ENCODE measurements around the gene TRIM24.
"Not testable (repeated sequence)": the region's sequence is repeated elsewhere in the genome, so short reads cannot be mapped to it uniquely, and the experiment has no call there.

TRIM24 gene

GRCh38 chr7:138459413-138460175 lies 465 bp upstream of the TRIM24 start:
- DNase-seq (ENCODE audit: low spot score): peak; percentile 95
- no peak for FAIRE-seq

DNA sequence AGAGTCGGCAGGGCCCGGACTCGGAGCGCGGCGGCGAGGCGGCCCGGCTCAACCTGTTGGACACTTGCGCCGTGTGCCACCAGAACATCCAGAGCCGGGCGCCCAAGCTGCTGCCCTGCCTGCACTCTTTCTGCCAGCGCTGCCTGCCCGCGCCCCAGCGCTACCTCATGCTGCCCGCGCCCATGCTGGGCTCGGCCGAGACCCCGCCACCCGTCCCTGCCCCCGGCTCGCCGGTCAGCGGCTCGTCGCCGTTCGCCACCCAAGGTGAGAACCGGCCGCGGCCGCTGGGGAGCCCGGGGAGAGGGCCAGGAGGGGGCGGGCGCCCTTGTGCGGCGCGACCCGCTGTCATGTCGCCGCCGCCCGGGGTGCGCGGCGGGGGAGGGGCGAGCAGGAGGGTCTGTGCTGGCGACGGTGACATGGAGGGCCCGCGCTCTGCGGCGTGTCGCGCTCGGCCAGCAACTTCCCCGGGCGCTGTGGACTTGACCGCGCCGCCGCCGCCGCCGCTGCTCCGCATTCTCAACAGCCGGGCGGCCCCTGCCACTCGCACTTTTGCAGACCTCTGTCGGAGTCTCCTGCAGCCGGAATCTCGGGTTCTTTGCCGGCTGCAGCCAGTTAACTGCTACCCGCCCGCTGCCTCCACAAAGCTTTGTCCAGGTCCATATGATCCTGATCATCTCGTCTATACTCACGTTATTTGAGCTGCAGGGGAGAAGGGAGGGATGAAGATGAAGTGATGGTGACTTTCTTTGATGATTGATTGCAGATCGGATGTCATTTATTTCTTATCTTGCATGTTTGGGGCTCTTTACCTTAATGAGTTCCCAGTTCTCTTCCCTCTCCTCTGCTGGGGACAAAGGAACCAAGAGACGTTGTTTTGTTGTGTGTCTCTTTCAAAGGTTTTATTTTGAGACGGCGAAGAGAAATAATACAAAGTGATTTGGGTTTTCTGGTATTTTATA lies 869 bp downstream of the TRIM24 start:
- FAIRE-seq (no peak), DNase-seq (ENCODE audit: low spot score) (peak; percentile 27)

- FAIRE-seq; DNase-seq (ENCODE audit: low spot score): not testable (repeated sequence)
These were observed 3.2 kb downstream of the TRIM24 start for GRCh38 chr7:138463291-138463618.

DNA sequence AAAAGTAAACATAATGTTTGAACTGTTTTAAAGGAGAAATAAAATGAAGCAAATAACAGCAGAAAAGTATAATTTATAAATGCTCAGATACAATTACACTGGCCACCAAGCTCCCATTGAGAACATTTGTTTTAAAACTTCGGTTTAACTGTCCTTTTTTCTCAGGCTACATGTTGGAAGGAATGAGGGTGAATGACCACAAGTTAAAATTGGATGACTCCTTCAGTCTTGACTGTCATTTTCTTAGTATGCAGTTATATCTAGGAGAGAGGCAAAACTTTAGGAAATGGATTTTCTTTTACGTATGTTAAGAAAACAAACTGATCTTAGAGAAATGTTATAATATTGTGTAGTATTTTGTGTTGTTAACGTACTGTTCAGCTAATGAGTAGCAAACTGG lies 5.0 kb downstream of the TRIM24 start:
- DNase-seq (ENCODE audit: low spot score) (no peak), FAIRE-seq (no peak)

DNA sequence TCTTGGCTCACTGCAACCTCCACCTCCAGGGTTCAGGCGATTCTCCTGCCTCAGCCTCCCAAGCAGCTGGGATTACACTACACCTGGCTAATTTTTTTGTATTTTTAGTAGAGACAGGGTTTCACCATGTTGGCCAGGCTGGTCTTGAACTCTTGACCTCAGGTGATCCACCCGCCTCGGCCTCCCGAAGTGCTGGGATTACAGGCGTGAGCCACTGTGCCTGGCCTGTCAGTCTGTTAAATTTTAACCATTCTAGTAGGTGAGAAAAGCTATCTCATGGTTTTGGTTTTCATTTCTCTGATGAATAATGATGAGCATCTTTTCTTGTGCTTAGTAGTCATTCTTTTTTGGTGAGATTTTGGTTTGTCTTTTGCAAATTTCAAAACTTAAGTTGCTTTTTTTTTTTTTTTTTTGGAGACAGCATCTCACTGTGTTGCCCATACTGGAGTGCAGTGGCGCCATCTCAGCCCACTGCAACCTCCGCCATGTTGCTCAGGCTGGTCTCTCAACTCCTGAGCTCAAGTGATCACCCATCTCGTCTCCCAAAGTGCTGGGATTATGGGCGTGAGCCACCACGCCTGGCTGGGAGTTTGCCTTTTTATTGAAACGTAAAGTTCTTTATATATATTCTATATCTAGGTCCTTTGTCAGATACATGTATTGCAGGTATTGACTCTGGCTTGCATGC lies 6.2 kb downstream of the TRIM24 start:
- FAIRE-seq: not testable (repeated sequence)

GRCh38 chr7:138468244-138469123 lies 8.4 kb downstream of the TRIM24 start:
- FAIRE-seq (no peak), DNase-seq (ENCODE audit: low spot score) (no peak)

More for the DNA sequence above, 6.2 kb downstream of the TRIM24 start:
- DNase-seq (ENCODE audit: low spot score): not testable (repeated sequence)

DNA sequence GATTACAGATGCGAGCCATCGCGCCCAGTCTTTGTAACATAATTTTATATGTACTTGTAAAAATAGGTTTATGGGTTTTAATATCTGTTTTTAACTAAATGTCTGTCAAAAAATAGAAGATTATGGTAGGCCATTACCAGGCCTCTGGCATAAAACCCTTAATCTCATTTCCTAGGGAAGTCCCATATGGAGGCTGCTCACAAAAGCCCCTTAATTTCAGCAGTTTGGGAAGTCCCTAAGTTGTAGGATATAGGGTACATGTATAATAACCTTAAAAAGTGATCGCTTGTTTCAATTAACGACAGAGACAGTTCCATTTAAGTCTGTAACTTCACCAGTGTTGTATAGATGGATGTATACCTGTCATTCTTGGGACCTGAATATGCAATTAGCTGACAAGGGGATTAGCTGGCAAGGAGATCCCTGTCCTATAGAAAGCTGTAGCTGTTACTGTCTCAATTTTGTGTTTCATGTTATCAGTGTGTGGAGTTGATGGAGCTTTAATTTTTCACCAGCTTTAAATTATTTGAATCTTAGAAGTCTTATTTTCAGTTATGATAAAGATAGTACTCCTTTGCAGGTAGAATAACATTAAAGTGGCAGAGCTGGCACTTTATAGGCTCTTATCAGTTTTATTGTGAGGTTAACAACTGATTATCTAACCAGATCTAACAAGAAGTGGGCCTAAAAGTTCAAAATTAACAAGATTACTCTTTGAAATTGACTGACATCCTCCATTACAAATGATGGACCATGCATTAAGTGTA lies 10.5 kb downstream of the TRIM24 start:
- FAIRE-seq (no peak), DNase-seq (ENCODE audit: low spot score) (no peak)

- no peak for DNase-seq (ENCODE audit: low spot score)
- FAIRE-seq: no peak
These were observed 12.4 kb downstream of the TRIM24 start for GRCh38 chr7:138472292-138473079.

- no peak for DNase-seq (ENCODE audit: low spot score)
- FAIRE-seq: no peak
These were observed 15.3 kb downstream of the TRIM24 start for GRCh38 chr7:138475377-138475776.

DNA sequence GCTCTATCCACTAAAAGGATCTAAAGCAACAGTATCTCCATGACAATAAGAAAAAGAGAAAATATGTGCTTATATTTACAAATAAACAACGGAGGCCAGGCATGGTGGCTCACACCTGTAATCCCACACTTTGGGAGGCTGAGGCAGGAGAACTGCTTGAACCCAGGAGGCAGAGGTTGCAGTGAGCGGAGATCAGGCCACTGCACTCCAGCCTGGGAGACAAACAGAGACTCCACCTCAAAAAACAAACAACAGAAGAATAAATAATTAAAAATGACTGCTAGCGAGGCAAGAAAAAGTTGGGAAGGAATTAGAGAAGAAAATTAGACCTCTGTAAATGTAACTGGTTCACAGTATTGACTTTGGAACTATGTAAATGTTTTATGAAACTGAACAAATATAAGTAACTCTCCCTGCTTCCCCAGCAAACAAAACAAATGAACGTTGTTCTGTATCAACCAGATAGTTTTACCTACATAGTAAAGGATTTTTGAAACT lies 17.1 kb downstream of the TRIM24 start:
- DNase-seq (ENCODE audit: low spot score) (no peak), FAIRE-seq (no peak)

DNA sequence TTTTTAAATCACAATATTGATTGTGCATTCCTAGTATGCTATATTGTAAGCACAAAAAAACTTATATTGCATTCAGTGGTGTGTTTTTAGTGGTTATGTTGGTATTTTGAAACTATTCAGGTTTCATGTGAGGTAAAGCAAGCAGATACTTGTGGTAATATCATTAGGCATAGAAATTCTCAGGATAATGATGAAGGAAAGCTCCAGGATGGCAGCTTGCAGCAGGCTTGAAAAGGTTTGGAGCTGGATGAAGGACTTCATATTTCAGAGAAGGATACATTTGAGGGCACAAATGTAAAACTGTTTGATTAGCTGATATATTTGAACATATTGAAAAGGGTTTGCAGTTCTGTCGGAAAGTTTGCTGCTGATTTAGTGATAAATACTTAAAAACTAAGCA lies 17.5 kb downstream of the TRIM24 start:
- no peak for FAIRE-seq
- DNase-seq (ENCODE audit: low spot score): no peak

GRCh38 chr7:138478499-138478908 lies 18.4 kb downstream of the TRIM24 start:
- FAIRE-seq (no peak), DNase-seq (ENCODE audit: low spot score) (no peak)

- no peak for FAIRE-seq
These were observed 20.5 kb downstream of the TRIM24 start for GRCh38 chr7:138480527-138480926.

GRCh38 chr7:138481447-138482380 lies 21.7 kb downstream of the TRIM24 start:
- DNase-seq (ENCODE audit: low spot score) (no peak), FAIRE-seq (no peak)

More at GRCh38 chr7:138480527-138480926, 20.5 kb downstream of the TRIM24 start:
- DNase-seq (ENCODE audit: low spot score): no peak

DNA sequence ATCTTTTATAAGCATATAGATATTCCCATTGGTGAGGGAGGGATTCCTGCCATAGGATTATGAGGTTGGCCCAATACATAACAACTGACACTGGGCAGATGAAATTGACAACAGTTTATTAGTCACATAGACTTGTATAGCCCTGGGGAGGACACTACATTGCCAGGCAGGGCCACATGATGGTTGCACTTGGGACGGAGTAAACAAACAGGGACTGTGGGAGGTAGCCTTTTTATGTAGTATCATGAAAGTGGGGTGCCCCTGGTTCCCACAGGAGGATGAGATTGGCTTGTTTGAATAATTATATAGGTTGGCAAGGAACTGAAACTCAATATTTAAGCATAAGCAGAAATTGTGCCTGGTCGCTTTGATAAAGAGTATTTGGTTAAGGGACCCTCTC lies 23.5 kb downstream of the TRIM24 start:
- DNase-seq (ENCODE audit: low spot score) (no peak), FAIRE-seq (no peak)

DNA sequence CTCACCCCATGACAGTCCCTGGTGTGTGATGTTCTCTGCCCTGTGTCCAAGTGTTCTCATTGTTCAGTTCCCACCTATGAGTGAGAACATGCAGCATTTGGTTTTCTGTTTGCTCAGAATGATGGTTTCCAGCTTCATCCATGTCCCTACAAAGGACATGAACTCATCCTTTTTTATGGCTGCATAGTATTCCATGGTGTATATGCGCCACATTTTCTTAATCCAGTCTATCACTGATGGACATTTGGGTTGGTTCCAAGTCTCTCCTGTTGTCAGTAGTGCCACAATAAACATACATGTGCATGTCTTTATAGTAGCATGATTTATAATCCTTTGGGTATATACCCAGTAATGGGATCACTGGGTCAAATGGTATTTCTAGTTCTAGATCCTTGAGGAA lies 25.4 kb downstream of the TRIM24 start:
- FAIRE-seq: not testable (repeated sequence)

GRCh38 chr7:138489139-138489538 lies 29.1 kb downstream of the TRIM24 start:
- FAIRE-seq; DNase-seq (ENCODE audit: low spot score): not testable (repeated sequence)

More for the DNA sequence above, 25.4 kb downstream of the TRIM24 start:
- not testable (repeated sequence) for DNase-seq (ENCODE audit: low spot score)

All from urothelium cell line (cell line).